GM18499 (cell line): Measurements from ENCODE around the gene SIGLEC12.
"Not testable (repeated sequence)": the region's sequence is repeated elsewhere in the genome, so short reads cannot be mapped to it uniquely, and the experiment has no call there.

Source experiments
- ATAC-seq: cut with Tn5 transposase; IDR thresholded peaks from one replicate; pipeline ENCODE4 v1.9.1; 2021; ENCODE audit warnings: moderate number of reproducible peaks; ENCODE audit not compliant: insufficient read depth, unreplicated experiment

Gene SIGLEC12

DNA sequence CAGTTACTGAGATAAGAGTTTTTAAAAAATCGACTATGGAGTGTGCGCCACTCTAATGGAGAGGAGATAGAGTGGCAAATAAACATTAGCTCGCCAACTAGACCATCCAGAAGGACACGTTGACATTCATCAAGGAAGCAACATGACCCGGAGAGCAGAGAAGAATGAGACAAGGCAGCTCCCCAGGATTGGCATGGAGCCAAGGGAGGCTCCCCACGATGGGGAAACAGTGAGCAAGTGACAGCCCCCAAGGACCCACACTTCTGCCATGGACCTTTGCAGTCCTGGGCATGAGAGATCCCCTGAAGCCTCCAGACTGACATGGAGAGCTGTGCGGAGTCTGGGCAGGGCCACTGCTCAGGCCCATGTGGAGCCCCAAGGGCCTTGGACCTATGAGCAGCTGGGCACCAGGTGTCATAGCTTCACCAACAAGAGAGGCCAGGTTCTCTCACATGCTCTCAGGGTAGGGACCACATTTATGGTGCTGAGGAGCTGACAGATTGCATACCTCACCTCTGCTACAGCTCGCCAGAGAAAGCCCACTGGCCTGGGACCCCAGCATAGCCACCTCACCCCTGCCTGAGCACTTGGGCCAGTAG is 23.2 kb upstream of the SIGLEC12 start:
- no peak for ATAC-seq

DNA sequence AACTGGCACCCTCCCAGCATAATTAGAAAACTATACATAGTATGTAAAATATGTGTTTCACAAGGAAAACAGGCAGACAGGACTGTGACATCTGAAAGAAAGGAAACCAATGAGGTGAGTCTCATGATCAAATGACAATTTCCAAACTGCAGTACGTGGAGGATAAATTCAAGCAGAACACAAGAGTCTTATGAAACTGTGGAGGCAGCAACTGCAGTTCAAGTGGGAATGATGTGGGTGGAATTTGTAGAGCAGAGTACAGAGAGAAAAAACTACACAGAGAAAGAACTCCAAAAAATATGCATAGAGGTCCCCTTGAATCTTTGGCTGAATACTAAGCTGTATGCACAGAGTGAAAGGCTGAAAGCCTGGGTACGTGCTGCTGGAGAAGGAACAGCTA is 20.2 kb upstream of the SIGLEC12 start:
- no peak for ATAC-seq

DNA sequence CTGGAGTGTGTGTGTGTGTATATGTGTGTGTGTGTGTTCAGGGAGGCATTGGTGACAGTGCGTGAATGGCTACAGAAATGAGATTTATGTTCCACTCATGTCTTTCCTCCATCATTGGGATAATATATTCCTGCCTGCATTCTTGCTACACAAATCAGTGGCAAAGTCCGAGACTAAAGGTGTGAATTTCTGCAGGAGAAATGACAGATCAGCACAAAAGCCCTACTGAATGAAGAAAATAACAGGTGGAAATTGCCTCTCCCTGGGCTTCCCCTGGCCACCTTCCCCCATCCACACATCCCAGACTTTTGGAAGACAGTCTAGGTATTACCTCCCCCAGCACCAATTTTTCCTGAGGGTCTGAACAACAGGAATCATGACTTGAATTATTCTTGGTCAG is 19.8 kb upstream of the SIGLEC12 start:
- no peak for ATAC-seq

GRCh38 chr19:51520728-51521127 is 19.1 kb upstream of the SIGLEC12 start:
- ATAC-seq: no peak

DNA sequence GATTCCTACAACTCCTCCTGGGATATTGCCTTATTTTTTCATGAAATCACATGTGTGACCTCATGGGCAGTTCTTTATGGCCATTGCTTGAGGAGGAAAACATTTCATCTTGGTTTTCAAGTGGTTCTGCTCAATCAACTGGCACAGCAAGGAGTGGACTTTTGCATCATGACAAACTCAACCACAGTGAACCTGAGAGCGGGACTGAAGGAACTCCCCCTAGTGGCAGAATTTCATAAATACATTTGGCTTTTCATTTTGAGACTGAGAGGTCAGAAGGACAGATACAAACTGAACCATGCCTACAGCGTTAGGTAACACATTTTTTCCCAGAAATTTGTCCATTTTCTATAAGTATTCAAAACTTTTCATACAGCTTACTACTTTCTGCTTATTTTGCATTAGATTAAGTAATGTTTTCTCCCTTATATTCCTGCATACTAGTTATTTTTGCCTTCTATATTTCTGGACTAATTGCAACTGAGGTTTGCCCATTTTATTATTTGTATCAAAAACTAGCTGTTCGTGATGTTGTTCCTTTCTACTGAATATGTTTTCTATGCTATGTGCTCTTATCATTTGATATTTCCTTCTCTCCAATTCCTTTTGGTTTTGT is 13.4 kb upstream of the SIGLEC12 start:
- no peak for ATAC-seq

DNA sequence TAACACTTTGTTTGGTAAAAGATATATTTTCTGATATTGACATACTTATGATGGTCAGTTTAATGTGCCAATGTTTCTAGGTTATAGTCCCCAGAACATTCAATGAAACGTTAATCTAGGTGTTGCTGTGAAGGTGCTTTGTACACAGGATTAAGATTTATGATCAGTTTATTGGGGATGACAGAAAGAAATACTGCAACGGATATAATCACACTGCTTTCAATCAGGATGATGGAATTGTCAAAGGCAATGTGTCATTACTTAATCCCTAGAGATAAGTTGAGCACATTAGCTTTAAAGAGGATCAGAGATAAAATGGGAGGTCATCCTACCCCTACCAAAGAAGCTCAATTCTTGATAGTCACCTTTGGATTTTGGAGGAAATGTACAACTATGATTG is 12.4 kb upstream of the SIGLEC12 start:
- ATAC-seq: no peak

- ATAC-seq: no peak
Measured at GRCh38 chr19:51511353-51511752, 9.8 kb upstream of the SIGLEC12 start.

DNA sequence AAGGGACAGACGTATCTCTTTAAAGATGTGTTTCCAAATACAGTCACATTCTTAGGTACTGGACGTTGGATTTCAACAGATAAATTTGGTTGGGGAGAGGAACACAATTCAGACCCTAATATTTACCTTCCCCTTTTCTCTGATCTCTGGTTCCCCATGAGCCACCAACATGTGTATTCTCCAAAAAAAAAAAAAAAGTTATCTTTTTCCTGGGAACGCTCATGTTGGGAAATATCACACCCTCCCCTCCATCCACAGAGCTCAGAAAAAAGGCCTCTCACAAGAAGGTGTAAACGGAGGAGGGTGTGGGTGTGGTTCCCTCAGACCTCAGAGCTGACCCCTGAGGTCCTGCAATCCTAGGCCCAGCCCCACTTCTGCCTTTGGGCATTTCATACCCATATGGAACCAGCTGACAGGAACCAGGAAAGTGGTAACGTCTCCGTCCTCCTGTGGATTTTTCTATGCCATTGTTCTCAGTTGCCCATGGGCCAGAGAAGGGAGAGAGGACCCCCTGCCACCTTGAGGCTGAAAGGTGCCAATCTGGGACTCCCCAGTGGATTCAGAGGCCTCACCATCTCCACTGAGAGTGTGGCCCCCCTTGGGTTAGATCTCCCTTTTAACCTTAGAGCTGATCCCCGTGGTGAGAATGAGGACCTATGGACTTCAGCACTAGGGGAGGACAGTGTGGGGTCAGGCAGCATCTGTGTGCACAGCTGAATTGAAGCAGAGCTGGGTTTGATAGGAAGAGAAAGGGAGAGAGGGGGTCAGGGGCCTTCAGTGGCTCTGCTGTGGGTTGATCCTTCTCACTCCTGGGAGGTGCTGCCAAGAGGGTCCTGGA is 8.4 kb upstream of the SIGLEC12 start:
- ATAC-seq: no peak

DNA sequence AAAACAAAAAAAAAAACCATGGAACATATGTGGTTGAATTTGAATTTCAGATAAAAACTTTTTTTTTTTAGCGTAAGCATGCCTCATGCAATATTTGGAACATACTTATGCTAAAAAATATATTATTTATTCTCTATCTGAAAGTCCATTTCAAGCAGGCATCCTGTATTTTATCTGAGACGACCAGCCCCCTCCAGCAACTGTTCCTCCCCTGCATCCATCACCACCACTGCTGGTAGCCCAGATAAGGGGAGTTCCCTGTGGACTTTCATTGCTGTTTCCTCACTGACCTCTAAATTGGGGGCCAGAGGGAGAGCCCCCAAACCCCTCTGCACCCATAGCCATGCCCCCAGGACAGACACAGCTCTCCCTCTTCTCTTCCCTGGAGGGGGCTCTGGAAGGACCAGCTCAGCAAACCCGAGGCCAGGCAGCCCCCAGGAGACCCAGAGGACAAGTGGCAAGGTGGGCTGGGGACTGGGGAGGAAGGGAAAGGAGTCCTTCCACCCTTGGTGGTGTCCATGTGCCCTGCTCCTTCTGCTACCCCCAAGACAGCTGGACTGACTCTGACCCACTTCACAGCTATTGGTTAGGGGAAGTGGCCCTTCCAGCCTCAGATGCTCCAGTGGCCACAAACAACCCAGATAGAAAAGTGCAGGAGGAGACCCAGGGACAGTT is 6.6 kb upstream of the SIGLEC12 start:
- ATAC-seq: no peak

DNA sequence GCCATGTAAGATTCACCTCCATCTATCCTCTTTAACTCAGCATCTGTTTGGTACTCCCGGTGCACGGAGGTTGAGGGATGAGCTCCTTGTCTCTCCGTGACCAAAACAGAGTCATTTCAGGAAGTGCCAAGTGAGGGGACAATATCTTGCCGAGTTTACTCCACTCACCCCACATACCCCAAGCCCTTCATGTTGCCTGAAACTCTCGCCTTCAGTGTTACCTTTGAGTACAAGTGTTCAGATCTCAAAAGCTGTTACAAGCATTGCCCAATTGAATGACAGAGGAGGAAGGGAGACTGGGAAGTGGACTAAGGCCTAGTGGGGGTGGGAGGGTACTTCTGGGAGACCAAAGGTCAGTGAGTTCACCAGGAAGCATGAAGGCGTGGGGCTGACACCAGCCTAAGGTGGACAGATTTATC is 6.0 kb upstream of the SIGLEC12 start:
- ATAC-seq: no peak

GRCh38 chr19:51507192-51507591 is 5.6 kb upstream of the SIGLEC12 start:
- no peak for ATAC-seq

DNA sequence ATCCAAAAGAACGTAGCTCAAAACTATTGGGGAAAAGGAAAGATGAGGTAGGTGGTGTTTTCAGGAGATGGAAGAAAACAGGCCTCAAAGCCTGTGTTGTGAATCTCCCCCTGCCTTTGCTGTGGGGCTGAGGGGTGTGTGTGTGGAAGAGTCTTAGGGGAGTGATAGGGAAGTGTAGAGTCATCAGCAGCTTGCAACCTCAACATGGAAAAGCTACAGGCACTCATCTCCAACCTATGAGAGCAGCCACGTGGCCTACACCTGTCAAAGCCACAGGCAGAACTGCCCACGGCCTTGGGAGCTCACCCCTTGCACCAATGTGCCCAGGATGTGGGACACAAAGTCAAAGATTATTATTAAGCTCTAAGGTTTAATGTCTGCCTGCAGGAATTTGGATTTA is 4.3 kb upstream of the SIGLEC12 start:
- no peak for ATAC-seq

GRCh38 chr19:51503896-51504295 is 2.3 kb upstream of the SIGLEC12 start:
- no peak for ATAC-seq

- ATAC-seq: no peak
Measured at GRCh38 chr19:51503286-51503817, 1.8 kb upstream of the SIGLEC12 start.

- ATAC-seq: not testable (repeated sequence)
Measured at GRCh38 chr19:51500931-51501330, 669 bp downstream of the SIGLEC12 start.

- ATAC-seq: no peak
Measured at GRCh38 chr19:51497666-51498065, 3.9 kb downstream of the SIGLEC12 start.

GRCh38 chr19:51493776-51494175 is 7.8 kb downstream of the SIGLEC12 start:
- ATAC-seq: no peak

GRCh38 chr19:51491586-51491985 is 10.0 kb downstream of the SIGLEC12 start:
- ATAC-seq: no peak

DNA sequence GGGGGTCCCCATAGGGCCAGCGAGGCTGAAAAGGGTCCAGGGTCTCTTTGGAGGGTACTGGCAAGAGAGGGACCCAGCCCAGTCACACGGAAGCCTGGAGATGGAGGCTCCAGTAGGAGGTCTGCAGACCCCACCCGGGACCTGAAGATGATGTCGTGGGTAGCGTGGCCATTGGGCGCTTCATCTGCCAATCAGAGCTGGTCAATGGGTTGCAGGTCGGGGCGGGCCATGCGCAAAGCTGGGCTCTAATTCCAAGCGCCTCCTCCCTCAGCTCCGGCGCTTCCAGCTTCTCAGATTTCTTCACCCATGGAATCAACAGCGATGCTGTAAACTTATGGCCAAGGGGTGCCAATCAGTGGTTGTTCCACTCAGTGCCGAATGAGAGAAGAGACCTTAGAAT is 10.9 kb downstream of the SIGLEC12 start:
- ATAC-seq: no peak

GRCh38 chr19:51489113-51489512 is 12.5 kb downstream of the SIGLEC12 start:
- no peak for ATAC-seq

DNA sequence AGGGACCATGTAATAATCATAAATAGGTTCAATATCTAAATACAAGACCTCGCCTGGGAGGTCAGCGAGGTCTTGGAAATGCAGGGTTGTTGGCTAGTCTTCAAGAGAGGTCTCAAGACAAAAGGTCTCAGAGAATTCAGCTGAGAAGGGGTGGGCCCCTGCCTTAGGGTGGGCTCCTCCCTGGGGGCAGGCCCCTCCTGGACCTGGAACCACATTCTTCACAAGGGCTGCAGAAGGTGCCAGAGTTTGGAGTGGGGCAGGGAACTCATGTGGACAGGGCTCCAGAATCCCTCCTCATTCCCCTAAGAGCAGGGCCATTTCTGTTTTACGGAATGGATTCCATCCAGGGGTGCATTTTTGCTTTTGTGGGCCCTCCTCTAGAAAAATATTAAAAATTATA is 13.1 kb downstream of the SIGLEC12 start:
- ATAC-seq: no peak
